PC-3 (cell line): ENCODE results near the gene MAP3K5.

Experiments
- EZH2phosphoT487 ChIP-seq: fragments of 300-600 bp; sonication (generic); IDR thresholded peaks from 2 replicates; pipeline ENCODE4 v1.6.1; 2018; ENCODE audit warnings: mild to moderate bottlenecking, antibody characterized with exemption, low read length, borderline replicate concordance
- TF ChIP-seq, protein P1 (sequence below): fragments of 300-600 bp; sonication (generic); conservative IDR thresholded peaks from 2 replicates; pipeline ENCODE4 v1.5.1; 2017; ENCODE audit warnings: antibody characterized with exemption, low read depth, mild to moderate bottlenecking, low read length

DNA sequence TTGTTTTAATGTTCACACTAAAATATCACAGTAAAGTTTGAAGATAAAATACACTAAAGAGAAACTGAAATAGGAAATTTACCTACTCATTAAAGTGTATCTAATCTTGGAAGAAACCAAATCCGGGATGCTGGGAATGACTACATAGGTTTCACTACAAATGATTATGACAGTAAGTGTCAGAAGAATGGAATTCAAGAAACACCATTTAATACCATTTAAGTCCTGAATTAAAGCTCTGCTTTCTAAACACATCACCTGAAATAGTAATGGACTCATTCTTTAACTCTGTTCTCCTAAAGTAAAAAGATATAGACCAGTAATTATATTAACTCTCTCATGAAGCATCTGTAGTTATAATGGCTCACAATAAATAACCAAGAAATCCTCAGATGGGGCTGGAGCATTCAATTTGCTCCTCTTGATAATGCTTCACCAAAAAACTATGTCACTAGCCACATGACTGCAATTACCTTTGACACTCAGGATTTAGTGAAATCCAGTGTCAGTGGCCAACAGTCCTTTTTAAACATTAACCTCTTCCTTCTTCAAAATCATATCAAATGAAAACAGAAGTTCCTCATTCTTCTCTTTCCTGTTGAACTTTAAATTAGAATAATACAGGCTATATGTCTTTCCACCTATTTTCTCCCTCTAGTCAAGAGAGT is 283.4 kb downstream of the MAP3K5 start:
- TF ChIP-seq, protein P1, sequence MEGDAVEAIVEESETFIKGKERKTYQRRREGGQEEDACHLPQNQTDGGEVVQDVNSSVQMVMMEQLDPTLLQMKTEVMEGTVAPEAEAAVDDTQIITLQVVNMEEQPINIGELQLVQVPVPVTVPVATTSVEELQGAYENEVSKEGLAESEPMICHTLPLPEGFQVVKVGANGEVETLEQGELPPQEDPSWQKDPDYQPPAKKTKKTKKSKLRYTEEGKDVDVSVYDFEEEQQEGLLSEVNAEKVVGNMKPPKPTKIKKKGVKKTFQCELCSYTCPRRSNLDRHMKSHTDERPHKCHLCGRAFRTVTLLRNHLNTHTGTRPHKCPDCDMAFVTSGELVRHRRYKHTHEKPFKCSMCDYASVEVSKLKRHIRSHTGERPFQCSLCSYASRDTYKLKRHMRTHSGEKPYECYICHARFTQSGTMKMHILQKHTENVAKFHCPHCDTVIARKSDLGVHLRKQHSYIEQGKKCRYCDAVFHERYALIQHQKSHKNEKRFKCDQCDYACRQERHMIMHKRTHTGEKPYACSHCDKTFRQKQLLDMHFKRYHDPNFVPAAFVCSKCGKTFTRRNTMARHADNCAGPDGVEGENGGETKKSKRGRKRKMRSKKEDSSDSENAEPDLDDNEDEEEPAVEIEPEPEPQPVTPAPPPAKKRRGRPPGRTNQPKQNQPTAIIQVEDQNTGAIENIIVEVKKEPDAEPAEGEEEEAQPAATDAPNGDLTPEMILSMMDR, result no peak
- TF ChIP-seq EZH2phosphoT487, result no peak
